Lung (tissue), 12 donors: ENCODE results near the gene POLR2B. TPM values are rescaled to one million over a fixed set of nuclear protein-coding genes. Genes with fewer than 3 reads are reported as not detected.

Experiments
- ATAC-seq: fragments of 200-7000 bp; cut with Tn5 transposase; one replicate; pipeline ENCODE4 v1.9.1; 2020; ENCODE audit warnings: moderate number of reproducible peaks; ENCODE audit not compliant: insufficient read depth, low FRiP score
- DNase-seq, 3 donors: peaks; one replicate each; pipeline ENCODE4 v3.0.0-alpha.2; 2013 to 2017
- H3K27ac ChIP-seq, 2 donors: one replicate each; pipeline ENCODE4 v1.5.1; 2013; ENCODE audit warnings: mild to moderate bottlenecking in 2 of 2, moderate library complexity in 2 of 2, control low read depth in 1 of 2, inconsistent platforms in 1 of 2, low read depth in 1 of 2, low read length in 1 of 2
- H3K27me3 ChIP-seq, 3 donors: one replicate each; pipeline ENCODE4 v1.5.1; 2013; ENCODE audit warnings: low read length in 2 of 3; ENCODE audit not compliant: control insufficient read depth in 3 of 3, insufficient read depth in 3 of 3
- H3K36me3 ChIP-seq, 4 donors: one replicate each; pipeline ENCODE4 v1.5.1; 2013; ENCODE audit warnings: low read length in 4 of 4, mild to moderate bottlenecking in 1 of 4, moderate library complexity in 1 of 4; ENCODE audit not compliant: control insufficient read depth in 4 of 4, insufficient read depth in 4 of 4
- H3K4me1 ChIP-seq, 5 donors: one replicate each; pipeline ENCODE4 v1.5.1; 2013; ENCODE audit warnings: low read length in 5 of 5, mild to moderate bottlenecking in 2 of 5, moderate library complexity in 1 of 5; ENCODE audit not compliant: control insufficient read depth in 5 of 5, insufficient read depth in 5 of 5
- H3K4me3 ChIP-seq: one replicate; pipeline ENCODE4 v1.5.1; 2013; ENCODE audit warnings: mild to moderate bottlenecking, control low read depth, moderate library complexity
- H3K9ac ChIP-seq, 2 donors: one replicate each; pipeline ENCODE4 v1.5.1; 2013; ENCODE audit warnings: low read length in 2 of 2, control low read depth in 1 of 2; ENCODE audit not compliant: insufficient read depth in 1 of 2
- H3K9me3 ChIP-seq, 4 donors: one replicate each; pipeline ENCODE4 v1.5.1; 2013; ENCODE audit warnings: low read length in 3 of 4, mild to moderate bottlenecking in 1 of 4, moderate library complexity in 1 of 4; ENCODE audit not compliant: control insufficient read depth in 4 of 4, insufficient read depth in 3 of 4
- WGBS, 2 donors: extraction: QIAGEN DNeasy Blood & Tissue Kit; methylation state at CpG; one replicate each; pipeline ENCODE4 v1.1.7; 2013; 5-methylcytosine and 5-hydroxymethylcytosine counted together
- polyA plus RNA-seq, 2 donors: library from polyadenylated mRNA; stranded (reverse); fragments of 200-250 nt; gene quantifications; one replicate each; pipeline ENCODE4 v1.2.1, GENCODE V29; 2013
- total RNA-seq, 2 donors: library from RNA; depleted of rRNA in 1 of 2; stranded (reverse); fragments of >200 nt in 1 of 2; gene quantifications; one replicate each; pipeline ENCODE4 v1.2.1, GENCODE V29; 2014 to 2021
- TF ChIP-seq, protein P1 (sequence below): IDR thresholded peaks from 2 replicates; pipeline ENCODE4 v1.5.1; 2012; ENCODE audit warnings: mild to moderate bottlenecking; ENCODE audit errors: control extremely low read depth, extremely low read depth
- donor health status: control.
- donor health status: control.
- donor health status: Bipolar disorder and iron deficiency.
- donor health status: healthy.
- donor health status: DM: yes; HTN: yes; CAD: no.

Gene POLR2B
- total and polyA plus RNA-seq, 4 donors: 23.4 to 112 (median 52.8) TPM

DNA sequence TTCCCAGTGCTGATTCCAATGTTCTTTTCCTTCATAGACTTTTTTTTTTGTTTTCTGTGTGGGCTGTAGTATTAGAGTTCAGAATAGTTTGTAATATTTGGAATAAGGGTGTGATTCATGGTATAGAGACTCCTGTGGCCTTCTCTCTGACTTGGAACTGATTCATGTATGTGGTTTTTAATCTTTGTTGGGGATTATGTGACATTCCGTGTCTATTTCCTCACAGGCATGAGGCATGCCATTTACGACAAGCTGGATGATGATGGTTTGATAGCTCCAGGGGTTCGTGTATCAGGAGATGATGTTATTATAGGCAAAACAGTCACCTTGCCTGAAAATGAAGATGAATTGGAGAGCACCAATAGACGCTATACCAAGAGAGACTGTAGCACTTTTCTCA is 44.4 kb downstream of the POLR2B start:
- H3K36me3 ChIP-seq: peaks cover 19 to 58% (median 38%) of the 10 kb centered on the region in 4 donors
- 91 to 93% methylated on average over 4 of the region's 4 CpGs for WGBS, 2 donors
- H3K27me3 ChIP-seq: no peaks in the 10 kb centered on the region
- no peak overlapping the region for H3K9ac ChIP-seq
- no peak for ATAC-seq
- H3K4me3 ChIP-seq: no peak overlapping the region
- no peaks in the 10 kb centered on the region for H3K9me3 ChIP-seq
- TF ChIP-seq, protein P1, sequence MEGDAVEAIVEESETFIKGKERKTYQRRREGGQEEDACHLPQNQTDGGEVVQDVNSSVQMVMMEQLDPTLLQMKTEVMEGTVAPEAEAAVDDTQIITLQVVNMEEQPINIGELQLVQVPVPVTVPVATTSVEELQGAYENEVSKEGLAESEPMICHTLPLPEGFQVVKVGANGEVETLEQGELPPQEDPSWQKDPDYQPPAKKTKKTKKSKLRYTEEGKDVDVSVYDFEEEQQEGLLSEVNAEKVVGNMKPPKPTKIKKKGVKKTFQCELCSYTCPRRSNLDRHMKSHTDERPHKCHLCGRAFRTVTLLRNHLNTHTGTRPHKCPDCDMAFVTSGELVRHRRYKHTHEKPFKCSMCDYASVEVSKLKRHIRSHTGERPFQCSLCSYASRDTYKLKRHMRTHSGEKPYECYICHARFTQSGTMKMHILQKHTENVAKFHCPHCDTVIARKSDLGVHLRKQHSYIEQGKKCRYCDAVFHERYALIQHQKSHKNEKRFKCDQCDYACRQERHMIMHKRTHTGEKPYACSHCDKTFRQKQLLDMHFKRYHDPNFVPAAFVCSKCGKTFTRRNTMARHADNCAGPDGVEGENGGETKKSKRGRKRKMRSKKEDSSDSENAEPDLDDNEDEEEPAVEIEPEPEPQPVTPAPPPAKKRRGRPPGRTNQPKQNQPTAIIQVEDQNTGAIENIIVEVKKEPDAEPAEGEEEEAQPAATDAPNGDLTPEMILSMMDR: no peak
- no peak for DNase-seq
- peaks cover 0 to 20% (median 0%) of the 10 kb centered on the region in 5 donors for H3K4me1 ChIP-seq
- no peak overlapping the region for H3K27ac ChIP-seq

DNA sequence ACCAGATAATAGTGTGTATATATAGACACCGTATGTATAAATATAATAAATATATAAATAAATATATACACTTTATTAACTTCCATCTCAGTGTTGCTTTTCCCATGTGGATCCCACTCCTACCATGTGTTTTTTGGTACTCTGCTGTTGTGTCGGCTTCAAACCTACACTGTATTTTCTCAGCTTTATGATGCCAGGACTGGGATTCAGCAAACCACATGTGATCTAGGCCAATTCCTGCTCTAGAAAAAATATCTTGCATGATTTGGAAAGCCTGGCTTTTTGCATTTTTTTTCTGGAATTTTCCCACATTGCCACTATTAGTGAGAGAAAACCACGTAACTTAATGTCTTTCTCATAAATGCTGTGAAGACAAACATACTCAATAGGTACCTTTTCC is 55.8 kb downstream of the POLR2B start:
- DNase-seq (no peak), ATAC-seq (no peak)
- TF ChIP-seq, protein P1: no peak
- no peaks in the 10 kb centered on the region for H3K9me3 ChIP-seq
- H3K27me3 ChIP-seq: no peaks in the 10 kb centered on the region
- peaks cover 12 to 33% (median 15%) of the 10 kb centered on the region in 4 donors for H3K36me3 ChIP-seq
- H3K9ac ChIP-seq: no peak overlapping the region
- H3K4me1 ChIP-seq: peaks cover 0 to 5% (median 0%) of the 10 kb centered on the region in 5 donors
- WGBS, 2 donors: 89 to 91% methylated on average over 3 of the region's 3 CpGs
- H3K27ac ChIP-seq: peak overlapping the region in 1 of 2 donors; percentile 50
- H3K4me3 ChIP-seq: no peak overlapping the region

DNA sequence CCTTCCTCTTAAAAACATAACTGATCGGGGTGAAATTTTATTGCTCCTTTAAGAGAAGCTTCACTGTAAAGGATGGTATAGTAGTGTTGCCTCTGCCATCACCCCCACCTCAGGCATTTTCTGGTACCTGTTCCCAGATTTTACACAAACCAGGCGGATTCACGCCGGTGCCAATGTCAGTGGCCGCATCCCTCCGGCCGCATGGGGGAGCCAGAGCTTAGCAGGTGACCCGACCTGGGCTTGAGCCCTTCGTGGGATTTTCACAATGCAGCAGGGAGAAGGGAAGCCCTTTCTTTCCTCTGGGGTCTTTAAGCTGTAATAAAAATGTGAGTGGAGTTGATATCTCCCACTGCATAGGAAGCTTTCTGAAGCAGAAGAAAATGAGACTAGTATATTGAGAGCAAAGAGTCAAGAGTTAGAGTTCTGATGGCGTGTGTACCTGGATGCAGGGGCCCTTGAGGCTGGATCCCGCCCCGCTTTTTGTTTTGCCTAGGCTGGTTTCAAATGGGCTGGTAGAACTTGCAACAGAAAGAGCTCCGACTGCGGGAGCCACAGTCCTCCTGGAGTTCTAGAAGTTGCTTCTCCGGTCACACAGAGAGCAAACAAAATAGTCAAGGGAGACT is 59.4 kb downstream of the POLR2B start:
- Histone ChIP-seq H3K36me3 (peaks cover 0 to 8% (median 2%) of the 10 kb centered on the region in 4 donors), H3K27me3 (no peaks in the 10 kb centered on the region), H3K9me3 (no peaks in the 10 kb centered on the region), H3K9ac (peak overlapping the region in 1 of 2 donors; percentile 53), H3K4me3 (no peak overlapping the region), H3K4me1 (peaks cover 0 to 22% (median 8%) of the 10 kb centered on the region in 5 donors), H3K27ac (no peak overlapping the region)
- whole genome bisulfite sequencing, 2 donors: 51 to 52% methylated on average over 15 of the region's 15 CpGs
- DNase-seq: peak; percentile 70 to 78 (median 77)
- ATAC-seq: peak; percentile 41
- TF ChIP-seq, protein P1: peak; percentile 35
